ENCODE measurements around the gene EFCAB13.

DNA sequence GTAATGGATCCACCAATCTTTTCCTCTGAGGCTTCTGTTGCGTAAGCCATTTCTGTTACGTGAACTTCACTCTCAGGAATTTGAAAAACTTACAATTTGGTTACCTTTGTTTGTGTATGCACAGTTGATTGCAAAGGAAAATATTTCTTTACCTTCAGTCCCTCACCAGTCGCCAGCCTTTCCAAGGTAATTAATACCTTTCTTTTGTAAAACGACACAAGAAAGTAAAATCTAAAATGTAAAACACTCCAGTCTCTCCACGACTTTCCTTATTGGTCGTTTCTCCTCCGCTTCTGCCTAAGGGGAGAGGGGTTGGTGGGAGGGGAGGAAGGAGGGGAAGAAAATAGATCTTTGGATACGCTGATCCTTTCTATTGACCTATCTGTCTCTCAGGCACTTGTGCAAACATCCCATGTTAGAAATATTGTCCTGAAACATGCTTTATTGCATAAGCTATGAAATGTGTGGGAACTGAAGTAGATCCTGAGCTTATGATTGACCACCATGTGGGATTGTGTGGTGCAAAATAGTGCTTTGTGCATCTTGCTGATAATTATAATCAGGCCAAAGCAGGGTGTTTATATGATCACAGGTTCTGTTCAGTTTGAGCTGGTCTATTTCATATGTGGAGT lies 32.4 kb upstream of the EFCAB13 start:
- TF ChIP-seq EZH2 (IDR thresholded peaks at IDR 0.05; ENCODE audit: borderline replicate concordance): no peak
- TF ChIP-seq, protein P1, sequence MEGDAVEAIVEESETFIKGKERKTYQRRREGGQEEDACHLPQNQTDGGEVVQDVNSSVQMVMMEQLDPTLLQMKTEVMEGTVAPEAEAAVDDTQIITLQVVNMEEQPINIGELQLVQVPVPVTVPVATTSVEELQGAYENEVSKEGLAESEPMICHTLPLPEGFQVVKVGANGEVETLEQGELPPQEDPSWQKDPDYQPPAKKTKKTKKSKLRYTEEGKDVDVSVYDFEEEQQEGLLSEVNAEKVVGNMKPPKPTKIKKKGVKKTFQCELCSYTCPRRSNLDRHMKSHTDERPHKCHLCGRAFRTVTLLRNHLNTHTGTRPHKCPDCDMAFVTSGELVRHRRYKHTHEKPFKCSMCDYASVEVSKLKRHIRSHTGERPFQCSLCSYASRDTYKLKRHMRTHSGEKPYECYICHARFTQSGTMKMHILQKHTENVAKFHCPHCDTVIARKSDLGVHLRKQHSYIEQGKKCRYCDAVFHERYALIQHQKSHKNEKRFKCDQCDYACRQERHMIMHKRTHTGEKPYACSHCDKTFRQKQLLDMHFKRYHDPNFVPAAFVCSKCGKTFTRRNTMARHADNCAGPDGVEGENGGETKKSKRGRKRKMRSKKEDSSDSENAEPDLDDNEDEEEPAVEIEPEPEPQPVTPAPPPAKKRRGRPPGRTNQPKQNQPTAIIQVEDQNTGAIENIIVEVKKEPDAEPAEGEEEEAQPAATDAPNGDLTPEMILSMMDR (IDR thresholded peaks at IDR 0.05; ENCODE audit: poor library complexity): no peak

Data from hepatocyte (in vitro differentiated cells).